Suprapubic skin (tissue), 4 donors: ENCODE results near the gene LRP1B.

ENCODE experiments used
- EP300 ChIP-seq: sonication (generic); formaldehyde crosslinking; IDR thresholded peaks from one replicate; pipeline ENCODE4 v1.6.1; 2017; ENCODE audit warnings: antibody characterized with exemption
- POLR2A ChIP-seq, 2 donors: fragments of 450-650 bp; IDR thresholded peaks; one replicate each; pipeline ENCODE4 v1.6.1; 2017; ENCODE audit warnings: antibody characterized with exemption in 2 of 2, mild to moderate bottlenecking in 2 of 2, moderate library complexity in 2 of 2
- POLR2AphosphoS5 ChIP-seq, 3 donors: sonication (generic); formaldehyde crosslinking; IDR thresholded peaks; one replicate each; pipeline ENCODE4 v1.6.1; 2017; ENCODE audit warnings: antibody characterized with exemption in 3 of 3
- TF ChIP-seq, protein P1 (sequence below), 2 donors: fragments of 200-600 bp in 1 of 2; fragments of 450-650 bp in 1 of 2; sonication (generic) in 1 of 2; IDR thresholded peaks; one replicate each; pipeline ENCODE4 v1.5.1; 2016 to 2019; ENCODE audit warnings: antibody characterized with exemption in 2 of 2, mild to moderate bottlenecking in 1 of 2, moderate library complexity in 1 of 2

DNA sequence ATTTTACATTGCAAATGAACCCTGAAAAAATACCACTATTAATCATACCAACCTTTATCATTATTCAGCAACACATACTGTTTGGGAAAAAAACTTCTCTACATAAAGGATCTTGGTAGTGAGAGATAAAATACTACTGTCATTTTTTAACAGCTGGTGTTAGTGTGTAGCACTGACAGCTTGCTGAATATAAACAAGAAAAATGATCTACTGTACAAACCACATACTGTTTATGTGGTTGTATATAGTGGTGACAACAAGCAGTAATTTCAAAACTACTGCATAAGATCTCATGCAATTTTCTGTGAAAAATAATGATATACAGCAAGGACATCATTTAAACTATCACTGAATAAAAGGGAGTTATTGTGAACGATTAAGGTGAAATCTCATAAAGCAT lies 601.2 kb downstream of the LRP1B start:
- TF ChIP-seq POLR2A (IDR thresholded peaks at IDR 0.05) (no peak), POLR2AphosphoS5 (IDR thresholded peaks at IDR 0.05) (no peak), EP300 (no peak)
- TF ChIP-seq, protein P1, sequence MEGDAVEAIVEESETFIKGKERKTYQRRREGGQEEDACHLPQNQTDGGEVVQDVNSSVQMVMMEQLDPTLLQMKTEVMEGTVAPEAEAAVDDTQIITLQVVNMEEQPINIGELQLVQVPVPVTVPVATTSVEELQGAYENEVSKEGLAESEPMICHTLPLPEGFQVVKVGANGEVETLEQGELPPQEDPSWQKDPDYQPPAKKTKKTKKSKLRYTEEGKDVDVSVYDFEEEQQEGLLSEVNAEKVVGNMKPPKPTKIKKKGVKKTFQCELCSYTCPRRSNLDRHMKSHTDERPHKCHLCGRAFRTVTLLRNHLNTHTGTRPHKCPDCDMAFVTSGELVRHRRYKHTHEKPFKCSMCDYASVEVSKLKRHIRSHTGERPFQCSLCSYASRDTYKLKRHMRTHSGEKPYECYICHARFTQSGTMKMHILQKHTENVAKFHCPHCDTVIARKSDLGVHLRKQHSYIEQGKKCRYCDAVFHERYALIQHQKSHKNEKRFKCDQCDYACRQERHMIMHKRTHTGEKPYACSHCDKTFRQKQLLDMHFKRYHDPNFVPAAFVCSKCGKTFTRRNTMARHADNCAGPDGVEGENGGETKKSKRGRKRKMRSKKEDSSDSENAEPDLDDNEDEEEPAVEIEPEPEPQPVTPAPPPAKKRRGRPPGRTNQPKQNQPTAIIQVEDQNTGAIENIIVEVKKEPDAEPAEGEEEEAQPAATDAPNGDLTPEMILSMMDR (IDR thresholded peaks at IDR 0.05), result no peak
